RWPE2 (cell line): ENCODE measurements around the gene CAVIN2.
A peak's percentile ranks its signal among the peaks of the same experiment; 100 is the strongest.

Experiments used
- ATAC-seq: fragments of 200-7000 bp; cut with Tn5 transposase; 3 replicates; pipeline ENCODE4 v1.9.1; 2021; ENCODE audit warnings: low read depth
- DNase-seq: peaks from one replicate; pipeline ENCODE4 v3.0.0-alpha.2; 2020; ENCODE audit warnings: low spot score
- H3K27ac ChIP-seq: fragments of 450-650 bp; 2 replicates; pipeline ENCODE4 v1.5.1; 2017; ENCODE audit warnings: mild to moderate bottlenecking; ENCODE audit not compliant: poor library complexity, severe bottlenecking
- H3K27me3 ChIP-seq: fragments of 250-450 bp; sonication (Bioruptor Pico); 2 replicates; pipeline ENCODE4 v1.5.1; 2021; ENCODE audit warnings: mild to moderate bottlenecking, moderate library complexity; ENCODE audit not compliant: insufficient read depth, poor library complexity, severe bottlenecking
- H3K36me3 ChIP-seq: fragments of 250-450 bp; sonication (Bioruptor Pico); 2 replicates; pipeline ENCODE4 v1.5.1; 2020; ENCODE audit warnings: low read depth, mild to moderate bottlenecking, moderate library complexity
- H3K4me1 ChIP-seq: fragments of 250-450 bp; sonication (Bioruptor Pico); 2 replicates; pipeline ENCODE4 v1.5.1; 2021; ENCODE audit warnings: mild to moderate bottlenecking, moderate library complexity; ENCODE audit not compliant: insufficient read depth, poor library complexity, severe bottlenecking
- H3K4me3 ChIP-seq: fragments of 250-450 bp; sonication (Bioruptor Pico); 2 replicates; pipeline ENCODE4 v1.5.1; 2021; ENCODE audit warnings: mild to moderate bottlenecking, moderate library complexity; ENCODE audit not compliant: severe bottlenecking
- H3K9me3 ChIP-seq: fragments of 250-450 bp; sonication (Bioruptor Pico); 2 replicates; pipeline ENCODE4 v1.5.1; 2021; ENCODE audit warnings: mild to moderate bottlenecking, moderate library complexity; ENCODE audit not compliant: severe bottlenecking
- TF ChIP-seq, protein P1 (sequence below): fragments of 450-650 bp; IDR thresholded peaks from one replicate; pipeline ENCODE4 v1.5.1; 2017; ENCODE audit warnings: mild to moderate bottlenecking, moderate library complexity; ENCODE audit not compliant: poor library complexity, severe bottlenecking

CAVIN2 gene

DNA sequence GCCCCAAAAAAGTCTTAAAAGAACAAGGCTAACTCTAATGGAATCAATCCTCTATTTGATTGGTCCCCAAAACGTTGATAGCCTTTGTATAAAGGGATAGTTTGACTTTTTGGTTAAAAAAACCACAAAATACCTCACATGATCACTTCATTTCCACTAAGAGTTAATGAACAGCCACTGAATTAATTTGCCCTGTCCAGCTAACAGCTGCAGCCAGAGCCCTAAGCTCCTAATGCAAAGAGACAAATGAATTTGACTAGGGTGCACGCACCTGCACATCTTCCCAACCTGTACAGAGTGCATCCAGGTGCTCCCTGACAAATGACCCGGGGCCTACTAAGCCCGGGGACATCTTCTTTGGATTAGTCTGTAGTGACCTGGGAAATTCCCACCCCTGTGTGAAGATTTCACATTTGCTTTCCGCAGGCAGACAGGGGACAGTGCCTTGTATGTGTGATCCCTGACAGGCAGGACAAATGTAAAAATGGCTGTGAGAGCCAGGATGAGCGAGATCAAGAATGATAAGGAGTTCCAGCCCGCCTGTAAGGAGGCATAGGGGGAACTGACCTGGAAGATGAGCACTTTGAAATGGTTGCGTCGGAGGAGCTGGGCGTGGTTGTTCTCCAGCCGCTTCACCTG is 893 bp downstream of the CAVIN2 start:
- Histone ChIP-seq H3K27me3 (no peaks in the 10 kb centered on the region), H3K4me3 (peak overlapping the region; percentile 44), H3K27ac (peak overlapping the region; percentile 87), H3K36me3 (peaks cover 38% of the 10 kb centered on the region), H3K4me1 (peaks cover 29% of the 10 kb centered on the region), H3K9me3 (no peaks in the 10 kb centered on the region)
- DNase-seq (no peak), ATAC-seq (no peak; the same call in 2 of the 3 replicates)
- TF ChIP-seq, protein P1, sequence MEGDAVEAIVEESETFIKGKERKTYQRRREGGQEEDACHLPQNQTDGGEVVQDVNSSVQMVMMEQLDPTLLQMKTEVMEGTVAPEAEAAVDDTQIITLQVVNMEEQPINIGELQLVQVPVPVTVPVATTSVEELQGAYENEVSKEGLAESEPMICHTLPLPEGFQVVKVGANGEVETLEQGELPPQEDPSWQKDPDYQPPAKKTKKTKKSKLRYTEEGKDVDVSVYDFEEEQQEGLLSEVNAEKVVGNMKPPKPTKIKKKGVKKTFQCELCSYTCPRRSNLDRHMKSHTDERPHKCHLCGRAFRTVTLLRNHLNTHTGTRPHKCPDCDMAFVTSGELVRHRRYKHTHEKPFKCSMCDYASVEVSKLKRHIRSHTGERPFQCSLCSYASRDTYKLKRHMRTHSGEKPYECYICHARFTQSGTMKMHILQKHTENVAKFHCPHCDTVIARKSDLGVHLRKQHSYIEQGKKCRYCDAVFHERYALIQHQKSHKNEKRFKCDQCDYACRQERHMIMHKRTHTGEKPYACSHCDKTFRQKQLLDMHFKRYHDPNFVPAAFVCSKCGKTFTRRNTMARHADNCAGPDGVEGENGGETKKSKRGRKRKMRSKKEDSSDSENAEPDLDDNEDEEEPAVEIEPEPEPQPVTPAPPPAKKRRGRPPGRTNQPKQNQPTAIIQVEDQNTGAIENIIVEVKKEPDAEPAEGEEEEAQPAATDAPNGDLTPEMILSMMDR: no peak

DNA sequence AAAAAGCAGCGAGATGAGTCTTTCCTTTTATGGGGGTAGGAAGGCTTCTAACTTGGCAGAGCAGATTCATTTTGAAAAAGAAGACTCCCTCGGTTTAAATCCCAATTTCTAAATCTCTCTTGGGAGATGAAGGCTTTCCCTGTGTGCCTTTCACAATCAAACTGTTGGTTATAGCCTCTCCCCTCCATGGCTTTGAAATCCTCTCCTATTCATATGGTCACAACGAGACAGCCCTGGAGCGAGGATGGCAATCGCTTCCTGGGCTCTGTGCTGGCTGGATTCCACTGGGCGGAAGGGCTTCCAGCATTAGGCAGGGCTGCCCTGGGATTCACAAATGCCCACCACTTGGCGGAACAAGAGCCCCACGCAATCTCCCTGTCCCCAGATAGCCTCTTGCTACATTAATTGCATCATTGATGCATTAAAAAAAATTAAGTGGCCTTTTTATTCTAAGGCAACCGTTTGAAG is 1.6 kb downstream of the CAVIN2 start:
- ATAC-seq (peak; percentile 40), DNase-seq (no peak)
- Histone ChIP-seq H3K4me1 (peaks cover 34% of the 10 kb centered on the region), H3K4me3 (peak overlapping the region; percentile 44), H3K27me3 (no peaks in the 10 kb centered on the region), H3K27ac (peak overlapping the region; percentile 87), H3K9me3 (no peaks in the 10 kb centered on the region), H3K36me3 (peaks cover 42% of the 10 kb centered on the region)
- TF ChIP-seq, protein P1: peak; percentile 18

DNA sequence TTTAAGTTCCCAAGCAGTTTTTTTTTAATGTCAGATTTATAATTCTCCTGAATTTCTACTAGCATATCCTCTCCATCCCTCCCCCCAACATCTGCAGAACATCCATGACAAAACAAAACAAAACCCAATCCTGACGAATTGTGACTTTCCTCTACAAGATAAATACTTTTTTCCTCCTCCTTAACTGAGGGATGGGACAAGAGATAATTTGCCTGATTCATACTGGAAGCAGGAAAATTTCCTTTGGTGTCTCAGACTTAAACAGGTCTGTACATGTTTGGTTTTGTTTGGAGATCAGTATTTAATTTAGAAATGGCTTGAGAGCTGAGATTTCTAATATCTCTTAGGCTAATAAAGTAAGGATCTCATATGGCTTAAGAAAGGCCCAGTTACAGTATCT is 2.2 kb downstream of the CAVIN2 start:
- no peaks in the 10 kb centered on the region for H3K9me3 ChIP-seq
- TF ChIP-seq, protein P1: no peak
- ATAC-seq (0 out of 3 replicates have a peak, but pooled peaks have one; percentile 11), DNase-seq (no peak)
- peaks cover 48% of the 10 kb centered on the region for H3K36me3 ChIP-seq
- no peaks in the 10 kb centered on the region for H3K27me3 ChIP-seq
- H3K4me1 ChIP-seq: peaks cover 34% of the 10 kb centered on the region
- H3K4me3 ChIP-seq: peak overlapping the region; percentile 44
- H3K27ac ChIP-seq: peak overlapping the region; percentile 87

DNA sequence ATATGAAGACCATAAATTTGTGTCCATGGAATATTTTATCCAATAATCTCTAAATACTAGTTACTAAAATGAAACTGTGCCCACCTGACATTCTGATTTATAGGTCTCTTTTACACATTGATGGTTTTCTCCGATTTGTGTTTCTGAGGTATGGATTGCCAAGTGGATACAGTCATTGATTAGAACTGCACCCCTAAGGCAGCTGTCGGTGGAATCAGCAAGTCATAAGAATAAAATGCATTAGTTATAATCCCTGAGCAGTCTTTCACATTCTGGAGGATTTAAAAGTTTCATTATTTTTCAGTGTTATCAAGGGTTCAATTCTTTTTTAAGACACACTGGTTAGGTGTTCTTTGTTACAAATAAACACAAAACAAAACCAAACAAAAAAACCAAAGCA is 6.0 kb downstream of the CAVIN2 start:
- no peak overlapping the region for H3K27ac ChIP-seq
- H3K9me3 ChIP-seq: no peaks in the 10 kb centered on the region
- DNase-seq (no peak), ATAC-seq (no peak)
- TF ChIP-seq, protein P1: no peak
- peaks cover 32% of the 10 kb centered on the region for H3K4me1 ChIP-seq
- H3K36me3 ChIP-seq: peaks cover 76% of the 10 kb centered on the region
- no peak overlapping the region for H3K4me3 ChIP-seq
- H3K27me3 ChIP-seq: no peaks in the 10 kb centered on the region
